Activated naive CD4-positive, alpha-beta T cell treated with anti-CD3 and anti-CD28 coated beads for 36 hours (primary cell): ENCODE results near the gene ZDHHC9. TPM values are rescaled to one million over a fixed set of nuclear protein-coding genes. Genes with fewer than 3 reads are reported as not detected.

ENCODE experiments used
- CTCF ChIA-PET: fragments of 350-600 bp; sonication (Branson Sonifier 250); formaldehyde crosslinking; loops from one replicate; lab custom pipeline; 2021; ENCODE audit warnings: antibody characterized with exemption; lab: Charles Lee
- DNase-seq: peaks from one replicate; pipeline ENCODE4 v3.0.0-alpha.2; 2020
- H3K27ac Mint-ChIP-seq: one replicate; pipeline ENCODE4 v1.8.0; 2021; ENCODE audit warnings: mild to moderate bottlenecking, mixed read lengths
- H3K27me3 Mint-ChIP-seq: one replicate; pipeline ENCODE4 v1.8.0; 2021; ENCODE audit warnings: low read depth, mixed read lengths
- H3K36me3 Mint-ChIP-seq: one replicate; pipeline ENCODE4 v1.8.0; 2021; ENCODE audit warnings: low read depth, mixed read lengths
- H3K4me1 Mint-ChIP-seq: one replicate; pipeline ENCODE4 v1.8.0; 2021; ENCODE audit warnings: low read depth, mixed read lengths
- H3K4me3 Mint-ChIP-seq: one replicate; pipeline ENCODE4 v1.8.0; 2021; ENCODE audit warnings: mild to moderate bottlenecking, moderate library complexity, mixed read lengths
- H3K9me3 Mint-ChIP-seq: one replicate; pipeline ENCODE4 v1.8.0; 2021; ENCODE audit warnings: mixed read lengths
- intact Hi-C: fragments of 100-400 bp; cut with micrococcal nuclease; formaldehyde crosslinking; loops from one replicate; pipeline ENCODE4 v1.15.1; 2023
- total RNA-seq, 2 experiments: library from RNA; stranded (reverse); gene quantifications; one replicate each; pipeline ENCODE4 v1.2.3, GENCODE V29; 2021

ZDHHC9 gene
- total RNA-seq, 2 experiments from 2014 or later: 7.1 TPM

DNA sequence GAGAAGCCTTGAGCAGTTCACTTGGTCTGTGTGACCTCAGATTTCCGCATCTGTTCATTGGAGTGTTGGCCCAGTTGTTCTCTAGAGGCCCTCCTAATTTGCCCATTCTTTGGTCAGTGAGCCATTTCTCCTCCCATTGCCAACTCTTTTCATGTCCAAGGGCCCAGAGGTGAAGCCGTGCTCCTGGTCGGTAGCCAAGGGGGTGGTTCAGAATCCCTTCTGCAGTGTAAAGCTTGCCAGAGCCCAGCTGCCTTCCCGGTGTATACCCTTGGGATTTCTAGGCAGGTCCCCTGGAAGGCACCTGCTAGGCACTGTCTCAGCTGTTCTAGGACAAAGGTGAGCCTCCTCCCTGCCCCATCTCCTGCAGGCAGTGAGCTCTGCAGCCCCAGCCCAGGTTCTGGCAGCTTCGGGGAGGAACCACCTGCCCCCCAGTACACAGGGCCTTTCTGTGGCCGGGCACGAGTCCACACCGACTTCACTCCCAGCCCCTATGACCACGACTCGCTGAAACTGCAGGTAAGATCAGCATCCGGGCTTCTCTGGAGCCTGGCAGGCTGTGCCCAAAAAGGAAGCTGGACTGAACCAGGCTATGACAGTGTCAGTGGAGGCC, 51.6 kb downstream of the ZDHHC9 start:
- Mint-ChIP-seq H3K4me1 (peaks cover 8% of the 10 kb centered on the region), H3K9me3 (no peaks in the 10 kb centered on the region), H3K4me3 (no peak overlapping the region), H3K27me3 (no peaks in the 10 kb centered on the region), H3K36me3 (peaks cover 26% of the 10 kb centered on the region), H3K27ac (no peak overlapping the region)
- no peak for DNase-seq
- intact Hi-C loops: no loop called here
- CTCF ChIA-PET: no interaction called here

DNA sequence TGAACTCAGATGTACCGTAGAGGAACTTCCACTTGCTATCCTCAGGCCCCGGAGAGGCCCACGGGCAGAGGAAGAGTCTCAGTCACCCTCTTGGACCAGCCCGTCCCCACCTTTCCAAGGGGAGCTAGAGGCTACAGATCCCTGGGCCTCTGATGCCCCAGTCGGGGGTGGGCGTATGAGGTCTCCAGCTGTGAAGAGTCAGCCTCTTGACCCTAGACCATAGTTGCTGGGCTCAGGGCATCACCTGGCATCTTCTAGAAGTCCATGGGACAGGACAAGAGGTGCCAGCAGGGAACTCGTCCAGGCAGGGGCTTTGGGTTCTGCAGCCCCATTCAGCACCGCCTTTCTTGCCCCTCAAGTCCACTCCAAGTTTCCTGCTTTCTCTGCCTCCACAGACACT, 52.4 kb downstream of the ZDHHC9 start:
- peaks cover 29% of the 10 kb centered on the region for H3K36me3 Mint-ChIP-seq
- CTCF ChIA-PET: interaction anchor here (0.6 kb wide), 1 partner anchor 37 kb away, joined by 4 read pairs; no protein-coding TSS in a partner anchor

DNA sequence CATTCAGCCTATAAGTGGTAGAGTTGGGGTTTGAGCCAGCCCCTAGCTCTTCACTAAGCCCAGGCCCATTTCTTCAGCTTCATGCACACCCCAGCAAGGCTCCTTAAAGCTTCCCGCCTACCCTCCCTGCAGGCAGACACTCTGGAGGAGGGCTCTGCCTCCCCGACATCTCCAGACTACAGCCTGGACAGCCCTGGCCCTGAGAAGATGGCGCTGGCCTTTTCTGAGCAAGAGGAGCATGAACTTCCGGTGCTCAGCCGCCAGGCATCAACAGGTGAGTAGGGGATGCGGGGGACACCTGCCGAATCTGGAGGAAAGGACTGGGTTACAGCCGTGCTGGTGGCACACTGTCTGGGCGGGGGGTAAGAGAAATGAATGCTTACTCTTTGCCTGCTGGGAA, 52.9 kb downstream of the ZDHHC9 start:
- H3K4me1 Mint-ChIP-seq: peaks cover 17% of the 10 kb centered on the region
- no peaks in the 10 kb centered on the region for H3K9me3 Mint-ChIP-seq
- intact Hi-C loops: no loop called here
- no peak overlapping the region for H3K4me3 Mint-ChIP-seq
- CTCF ChIA-PET: interaction anchor here (0.6 to 0.7 kb wide), 2 partner anchors 11 to 32 kb away, joined by 3 read pairs; partner anchors contain the start of gene SASH3
- no peaks in the 10 kb centered on the region for H3K27me3 Mint-ChIP-seq
- peaks cover 28% of the 10 kb centered on the region for H3K36me3 Mint-ChIP-seq
- no peak for DNase-seq
- no peak overlapping the region for H3K27ac Mint-ChIP-seq

More for the DNA sequence above, 52.4 kb downstream of the ZDHHC9 start:
- Mint-ChIP-seq H3K27ac (no peak overlapping the region), H3K4me1 (peaks cover 12% of the 10 kb centered on the region), H3K4me3 (no peak overlapping the region), H3K9me3 (no peaks in the 10 kb centered on the region), H3K27me3 (no peaks in the 10 kb centered on the region)
- no peak for DNase-seq
- intact Hi-C loops: no loop called here

DNA sequence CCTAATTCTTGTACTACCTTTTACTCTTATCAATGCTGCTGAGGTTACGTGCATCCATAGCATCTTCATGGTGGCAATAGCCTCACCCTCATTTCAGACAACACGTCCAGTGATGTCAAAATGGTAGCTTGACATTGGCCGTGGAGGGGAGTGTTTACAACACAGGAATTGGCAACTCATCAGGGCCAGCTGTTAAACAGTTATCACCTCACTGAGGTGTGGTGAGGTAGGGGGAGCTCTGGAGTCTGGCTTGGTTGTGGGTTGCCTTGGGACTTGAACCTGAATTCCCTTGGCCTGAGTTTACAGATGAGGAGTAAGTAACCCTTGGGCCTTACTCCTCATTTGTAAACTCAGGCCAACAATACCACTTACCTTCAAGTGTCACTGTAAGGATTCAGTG, 53.5 kb downstream of the ZDHHC9 start:
- CTCF ChIA-PET: interaction anchor here (0.6 to 0.7 kb wide), 2 partner anchors 11 to 32 kb away, joined by 3 read pairs; partner anchors contain the start of gene SASH3
- Mint-ChIP-seq H3K27me3 (no peaks in the 10 kb centered on the region), H3K4me3 (no peak overlapping the region), H3K4me1 (peaks cover 23% of the 10 kb centered on the region), H3K9me3 (no peaks in the 10 kb centered on the region), H3K27ac (peak overlapping the region; percentile 56), H3K36me3 (peaks cover 34% of the 10 kb centered on the region)
- intact Hi-C loops: no loop called here
- DNase-seq: no peak

DNA sequence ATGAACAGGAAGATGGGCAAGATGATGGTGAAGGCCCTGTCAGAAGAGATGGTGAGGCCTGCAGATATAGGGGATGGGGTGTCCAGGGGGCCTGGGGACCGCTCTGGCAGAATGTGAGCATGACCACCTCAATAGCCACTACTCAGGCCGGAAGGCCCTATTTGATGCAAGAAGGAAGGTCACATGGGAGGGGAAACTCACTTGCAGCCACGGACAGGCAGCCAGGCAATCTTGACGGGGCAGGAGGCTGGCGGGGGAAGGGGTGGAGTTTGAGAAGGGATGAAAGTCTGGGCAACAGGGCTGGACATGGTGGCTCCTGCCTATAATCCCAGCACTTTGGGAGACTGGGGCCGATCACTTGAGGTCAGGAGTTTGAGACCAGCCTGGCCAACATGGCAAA, 55.2 kb downstream of the ZDHHC9 start:
- Mint-ChIP-seq H3K4me3 (no peak overlapping the region), H3K27ac (peak overlapping the region; percentile 50), H3K27me3 (no peaks in the 10 kb centered on the region), H3K36me3 (peaks cover 45% of the 10 kb centered on the region), H3K9me3 (no peaks in the 10 kb centered on the region), H3K4me1 (peaks cover 34% of the 10 kb centered on the region)
- CTCF ChIA-PET: no interaction called here
- intact Hi-C loops: no loop called here
- no peak for DNase-seq

DNA sequence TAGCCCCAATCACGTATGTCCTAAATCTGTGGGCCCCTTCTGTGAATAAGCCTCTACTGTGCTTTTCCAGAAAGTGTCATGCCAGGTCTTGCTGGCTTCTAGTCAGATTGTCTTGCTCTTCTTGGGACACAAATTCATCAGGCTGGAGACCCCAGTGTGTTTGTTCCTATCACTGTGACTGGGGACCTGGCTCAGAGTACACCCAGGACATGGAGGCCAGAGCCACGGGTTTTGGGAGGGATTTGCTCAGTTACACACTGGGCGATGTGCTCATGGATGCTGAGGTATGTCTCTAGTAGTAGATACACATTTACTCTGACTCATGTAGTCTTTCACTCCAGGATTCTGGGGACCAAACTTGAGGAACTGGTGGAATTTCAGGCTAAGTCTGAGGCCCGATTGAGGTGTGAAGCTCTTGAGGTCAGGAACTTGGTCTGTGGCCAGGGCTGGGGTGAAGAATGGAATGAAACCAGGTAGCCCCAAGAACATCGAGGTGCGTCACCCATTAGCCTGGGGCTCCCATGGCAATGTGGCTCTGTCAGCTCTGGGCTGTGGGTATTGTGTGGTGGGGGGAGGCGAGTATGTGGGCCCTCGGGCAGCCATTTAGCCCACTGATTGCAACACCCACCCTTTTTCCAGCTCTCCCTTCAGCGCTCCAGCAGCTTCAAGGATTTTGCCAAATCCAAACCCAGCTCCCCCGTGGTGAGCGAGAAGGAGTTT, 56.2 kb downstream of the ZDHHC9 start:
- no peaks in the 10 kb centered on the region for H3K27me3 Mint-ChIP-seq
- H3K4me1 Mint-ChIP-seq: peaks cover 42% of the 10 kb centered on the region
- intact Hi-C loops: no loop called here
- no peak for DNase-seq
- CTCF ChIA-PET: interaction anchor here (0.6 to 1.0 kb wide), 6 partner anchors 21 to 333 kb away, joined by 3 to 4 read pairs (median 3); no protein-coding TSS in a partner anchor
- peaks cover 50% of the 10 kb centered on the region for H3K36me3 Mint-ChIP-seq
- no peak overlapping the region for H3K4me3 Mint-ChIP-seq
- peak overlapping the region; percentile 76 for H3K27ac Mint-ChIP-seq
- no peaks in the 10 kb centered on the region for H3K9me3 Mint-ChIP-seq

DNA sequence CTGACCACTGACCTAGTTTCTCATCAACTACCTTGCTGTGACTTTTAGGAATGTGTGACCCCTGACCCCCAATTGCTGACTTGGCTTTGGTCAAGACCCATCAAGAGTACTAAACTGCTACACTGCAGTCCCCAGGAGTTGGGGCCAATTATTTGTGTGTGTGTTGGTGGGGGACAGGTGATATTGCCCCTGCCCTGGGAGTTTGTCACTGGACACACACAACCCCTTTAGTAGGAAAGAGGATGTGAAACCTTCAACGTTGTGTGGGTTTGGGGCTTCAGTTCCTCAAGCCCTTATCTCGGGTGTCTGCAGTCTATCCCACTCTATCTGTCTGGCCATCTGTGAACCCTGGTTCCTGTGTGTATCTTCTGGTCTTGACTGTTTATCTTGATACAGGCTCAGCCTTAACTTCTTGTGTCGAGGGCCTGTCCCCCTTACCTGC, 57.5 kb downstream of the ZDHHC9 start:
- Mint-ChIP-seq H3K4me3 (peak overlapping the region; percentile 38), H3K4me1 (peaks cover 48% of the 10 kb centered on the region), H3K27me3 (no peaks in the 10 kb centered on the region), H3K27ac (peak overlapping the region; percentile 88), H3K36me3 (peaks cover 53% of the 10 kb centered on the region), H3K9me3 (no peaks in the 10 kb centered on the region)
- intact Hi-C loops: no loop called here
- DNase-seq: no peak
- CTCF ChIA-PET: no interaction called here

DNA sequence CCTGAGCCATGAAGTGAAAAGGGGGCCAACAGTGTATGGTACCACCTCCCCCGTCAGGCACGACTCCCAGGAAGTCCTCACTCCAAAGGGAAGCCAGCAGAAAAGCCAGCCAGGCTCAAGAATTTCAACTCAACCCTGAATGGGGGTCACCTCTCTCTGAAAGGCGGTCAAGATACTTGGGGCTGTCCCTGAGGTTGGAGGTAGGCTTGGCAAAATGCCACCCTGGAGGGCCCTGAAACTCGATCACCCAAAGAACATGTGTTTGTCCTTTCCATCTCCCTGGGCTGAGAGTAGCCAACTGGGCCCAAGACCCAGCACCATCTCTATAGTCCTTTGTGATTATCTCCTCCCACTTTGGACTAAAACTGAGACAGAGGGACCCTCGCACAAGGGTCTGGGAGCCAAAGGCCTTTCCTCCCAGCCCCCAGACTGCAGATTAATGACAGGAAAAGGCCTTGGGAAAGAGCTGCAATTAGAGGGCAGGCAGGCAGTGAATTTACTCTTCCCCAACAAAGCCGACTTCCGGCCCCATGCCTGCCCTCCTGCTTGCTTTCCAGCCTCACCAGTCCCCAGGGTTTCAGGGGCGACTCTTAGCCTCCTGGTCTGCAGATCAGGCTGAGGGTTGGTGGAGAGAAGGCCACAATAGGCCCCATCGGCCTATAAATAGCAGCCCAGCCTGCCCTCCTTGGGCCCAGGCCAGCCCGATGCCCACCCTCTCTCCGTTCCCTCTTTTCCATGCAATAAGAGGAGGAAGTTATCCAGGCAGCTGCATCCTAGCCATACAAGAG, 58.3 kb downstream of the ZDHHC9 start:
- Mint-ChIP-seq H3K27me3 (no peaks in the 10 kb centered on the region), H3K4me1 (peaks cover 48% of the 10 kb centered on the region), H3K4me3 (peak overlapping the region; percentile 53), H3K27ac (peak overlapping the region; percentile 88), H3K9me3 (no peaks in the 10 kb centered on the region), H3K36me3 (peaks cover 56% of the 10 kb centered on the region)
- CTCF ChIA-PET: interaction anchor here (0.5 to 0.6 kb wide), 2 partner anchors 29 to 171 kb away, joined by 3 to 5 read pairs; no protein-coding TSS in a partner anchor
- DNase-seq: no peak
- intact Hi-C loops: no loop called here

DNA sequence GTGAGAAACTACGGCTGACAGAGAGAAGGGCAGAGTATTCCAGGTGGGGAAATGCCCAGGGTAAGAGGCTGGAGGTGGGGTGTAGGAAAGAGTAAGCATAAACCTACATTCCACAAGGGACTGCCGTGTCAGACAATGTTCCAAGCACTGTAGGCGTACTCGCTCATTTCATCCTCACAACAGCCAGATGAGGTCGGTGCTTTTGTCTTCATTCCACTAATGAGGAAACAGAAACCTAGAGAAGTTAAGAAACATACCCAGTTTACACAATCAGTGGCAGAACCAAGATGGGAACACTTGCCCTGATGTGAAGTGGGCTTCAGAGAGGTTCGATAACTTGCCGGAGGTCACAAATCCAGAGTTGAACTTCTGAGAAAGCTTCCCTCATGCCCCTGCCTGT, 59.3 kb downstream of the ZDHHC9 start:
- peaks cover 59% of the 10 kb centered on the region for H3K36me3 Mint-ChIP-seq
- peaks cover 49% of the 10 kb centered on the region for H3K4me1 Mint-ChIP-seq
- intact Hi-C loops: loop anchor here (5.0 kb wide), 1 partner anchor 178 kb away; no protein-coding TSS in a partner anchor
- no peaks in the 10 kb centered on the region for H3K27me3 Mint-ChIP-seq
- peak overlapping the region; percentile 82 for H3K4me3 Mint-ChIP-seq
- DNase-seq: no peak
- CTCF ChIA-PET: interaction anchor here (0.6 to 2.6 kb wide), 6 partner anchors 26 to 148 kb away, joined by 3 to 13 read pairs (median 4); no protein-coding TSS in a partner anchor
- peak overlapping the region; percentile 90 for H3K27ac Mint-ChIP-seq
- no peaks in the 10 kb centered on the region for H3K9me3 Mint-ChIP-seq

DNA sequence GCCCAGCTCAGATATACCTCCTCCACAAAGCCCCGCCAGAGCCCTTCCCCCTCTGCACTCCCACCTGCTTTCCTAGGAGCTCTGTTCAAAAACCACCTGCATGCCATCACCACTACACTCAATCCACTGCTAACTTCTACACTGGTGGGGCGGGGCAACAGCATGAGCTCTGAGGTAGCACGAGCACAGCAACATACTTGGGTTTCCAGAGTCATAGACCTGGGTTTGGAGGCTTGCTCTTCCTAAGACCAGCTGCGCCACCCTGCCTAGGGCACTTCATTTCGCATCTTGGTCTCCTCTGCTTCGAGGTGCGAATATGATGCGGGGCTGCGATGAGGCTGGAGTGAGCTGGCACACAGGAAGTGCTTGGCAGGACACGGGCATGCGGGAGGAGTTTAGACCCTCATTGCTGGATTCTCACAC, 60.4 kb downstream of the ZDHHC9 start:
- DNase-seq: peak; percentile 53
- H3K27me3 Mint-ChIP-seq: no peaks in the 10 kb centered on the region

DNA sequence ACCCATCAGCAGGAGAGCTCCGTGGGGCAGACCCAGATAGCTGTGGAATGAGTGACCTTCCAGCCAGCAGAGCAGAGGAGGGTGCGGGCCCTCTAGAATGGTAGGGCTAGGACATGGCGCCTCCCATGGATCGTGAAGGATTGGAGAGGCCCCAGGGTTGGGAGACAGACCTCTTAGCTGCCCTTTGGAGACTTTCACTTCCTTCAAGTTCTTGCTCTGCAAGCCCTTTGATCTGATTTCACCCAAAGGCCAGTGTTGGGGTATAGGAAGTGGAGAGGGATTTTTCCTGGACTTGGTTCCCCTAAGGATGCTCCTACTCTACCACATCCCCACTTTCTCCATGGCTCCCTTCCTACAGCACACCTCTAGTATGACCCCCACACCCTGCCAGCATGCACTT, 61.0 kb downstream of the ZDHHC9 start:
- Mint-ChIP-seq H3K9me3 (no peaks in the 10 kb centered on the region), H3K27ac (peak overlapping the region; percentile 90), H3K27me3 (no peaks in the 10 kb centered on the region)

More for the DNA sequence above, 60.4 kb downstream of the ZDHHC9 start:
- intact Hi-C loops: loop anchor here (5.0 kb wide), 1 partner anchor 179 kb away; no protein-coding TSS in a partner anchor
- peaks cover 54% of the 10 kb centered on the region for H3K36me3 Mint-ChIP-seq
- CTCF ChIA-PET: interaction anchor here (1.0 to 2.6 kb wide), 5 partner anchors 17 to 41 kb away, joined by 3 to 13 read pairs (median 5); no protein-coding TSS in a partner anchor
- H3K9me3 Mint-ChIP-seq: no peaks in the 10 kb centered on the region
- peak overlapping the region; percentile 90 for H3K27ac Mint-ChIP-seq
- peak overlapping the region; percentile 82 for H3K4me3 Mint-ChIP-seq
- H3K4me1 Mint-ChIP-seq: peaks cover 58% of the 10 kb centered on the region

More for the DNA sequence above, 61.0 kb downstream of the ZDHHC9 start:
- DNase-seq: no peak
- intact Hi-C loops: loop anchor here (5.0 kb wide), 1 partner anchor 180 kb away; no protein-coding TSS in a partner anchor
- H3K4me3 Mint-ChIP-seq: peak overlapping the region; percentile 82
- peaks cover 59% of the 10 kb centered on the region for H3K4me1 Mint-ChIP-seq
- CTCF ChIA-PET: interaction anchor here (1.2 to 2.6 kb wide), 4 partner anchors 17 to 29 kb away, joined by 3 to 13 read pairs (median 8); no protein-coding TSS in a partner anchor
- peaks cover 54% of the 10 kb centered on the region for H3K36me3 Mint-ChIP-seq
